NT2/D1 (cell line): ENCODE measurements around the gene ACSF2.

ENCODE experiments used
- DNase-seq: peaks from one replicate; pipeline ENCODE4 v3.0.0-alpha.2; 2011; ENCODE audit warnings: low read depth, low spot score
- H3K27me3 ChIP-seq: 2 replicates; pipeline ENCODE4 v1.6.0; 2011; ENCODE audit warnings: mild to moderate bottlenecking; ENCODE audit not compliant: insufficient read length, insufficient read depth
- H3K36me3 ChIP-seq: 2 replicates; pipeline ENCODE4 v1.6.1; 2011; ENCODE audit warnings: mild to moderate bottlenecking, low read length, mixed read lengths; ENCODE audit not compliant: insufficient read depth, insufficient read length
- H3K4me1 ChIP-seq: 2 replicates; pipeline ENCODE4 v1.5.1; 2011; ENCODE audit not compliant: insufficient read depth, insufficient read length
- H3K4me3 ChIP-seq: 2 replicates; pipeline ENCODE4 v1.5.1; 2011; ENCODE audit warnings: low read depth; ENCODE audit not compliant: insufficient read length
- H3K9ac ChIP-seq: 2 replicates; pipeline ENCODE4 v1.6.0; 2011; ENCODE audit warnings: low read depth; ENCODE audit not compliant: insufficient read length
- H3K9me3 ChIP-seq: 2 replicates; pipeline ENCODE4 v1.5.1; 2011; ENCODE audit warnings: mild to moderate bottlenecking, low read length; ENCODE audit not compliant: insufficient read depth
- SUZ12 ChIP-seq: IDR thresholded peaks from 2 replicates; pipeline ENCODE4 v1.6.1; 2011; ENCODE audit not compliant: insufficient read length, insufficient read depth; ENCODE audit errors: extremely low read depth
- YY1 ChIP-seq: IDR thresholded peaks from 2 replicates; pipeline ENCODE4 v1.6.1; 2011; ENCODE audit not compliant: insufficient read length, insufficient read depth
- ZNF274 ChIP-seq: IDR thresholded peaks from 2 replicates; pipeline ENCODE4 v1.6.1; 2011; ENCODE audit warnings: mild to moderate bottlenecking, low read depth, low read length

ACSF2 gene

GRCh38 chr17:50452630-50453300 lies 26.7 kb downstream of the ACSF2 start:
- H3K9ac ChIP-seq = no peak overlapping the region
- no peaks in the 10 kb centered on the region for H3K27me3 ChIP-seq
- no peak overlapping the region for H3K4me3 ChIP-seq
- no peaks in the 10 kb centered on the region for H3K4me1 ChIP-seq
- no peaks in the 10 kb centered on the region for H3K36me3 ChIP-seq
- no peak for DNase-seq
- TF ChIP-seq SUZ12 (no peak), YY1 (no peak), ZNF274 (no peak)
- H3K9me3 ChIP-seq = no peaks in the 10 kb centered on the region

DNA sequence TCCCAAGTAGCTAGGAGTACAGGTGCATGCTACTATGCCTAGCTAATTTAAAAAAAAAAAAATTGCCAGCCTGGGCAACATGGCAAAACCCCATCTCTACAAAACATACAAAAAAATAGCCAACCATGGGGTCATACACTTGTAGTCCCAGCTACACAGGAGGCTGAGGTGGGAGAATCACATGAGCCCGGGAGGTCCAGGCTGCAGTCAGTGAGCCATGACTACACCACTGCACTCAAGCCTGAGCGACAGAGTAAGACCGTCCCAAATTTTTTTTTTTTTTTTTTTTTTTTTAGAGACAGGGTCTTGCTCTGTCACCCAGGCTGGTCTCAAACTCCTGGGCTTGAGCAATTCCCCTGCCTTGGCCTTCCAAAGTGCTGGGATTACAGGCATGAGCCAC lies 27.9 kb downstream of the ACSF2 start:
- Histone ChIP-seq H3K9ac (no peak overlapping the region), H3K4me1 (no peaks in the 10 kb centered on the region), H3K9me3 (no peaks in the 10 kb centered on the region), H3K27me3 (no peaks in the 10 kb centered on the region), H3K4me3 (no peak overlapping the region), H3K36me3 (no peaks in the 10 kb centered on the region)
- no peak for DNase-seq
- TF ChIP-seq ZNF274 = no peak
- TF ChIP-seq SUZ12 = no peak
- no peak for TF ChIP-seq YY1

DNA sequence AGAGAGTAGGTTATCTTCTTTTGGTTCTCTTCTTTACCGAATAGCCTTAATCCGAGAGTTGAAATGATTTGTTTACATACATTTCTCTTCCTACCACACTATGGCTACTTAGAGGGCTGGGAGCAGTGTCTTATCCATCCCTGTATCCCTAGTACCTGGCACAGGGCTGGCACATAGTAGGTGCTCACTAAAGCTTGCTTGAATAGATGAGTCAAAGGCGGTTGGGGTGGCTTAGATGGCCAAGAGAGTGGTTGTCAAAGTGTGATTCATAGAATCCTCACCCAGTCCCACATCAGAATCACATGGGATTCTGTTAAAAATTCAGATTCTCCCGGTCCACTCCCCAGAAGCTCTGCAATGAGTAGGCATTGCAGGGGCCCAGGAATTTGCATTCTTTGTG lies 31.6 kb downstream of the ACSF2 start:
- Histone ChIP-seq H3K36me3 (no peaks in the 10 kb centered on the region), H3K27me3 (no peaks in the 10 kb centered on the region), H3K9ac (no peak overlapping the region), H3K9me3 (no peaks in the 10 kb centered on the region), H3K4me3 (no peak overlapping the region), H3K4me1 (no peaks in the 10 kb centered on the region)
- TF ChIP-seq ZNF274 = no peak
- no peak for TF ChIP-seq SUZ12
- no peak for TF ChIP-seq YY1
- no peak for DNase-seq

DNA sequence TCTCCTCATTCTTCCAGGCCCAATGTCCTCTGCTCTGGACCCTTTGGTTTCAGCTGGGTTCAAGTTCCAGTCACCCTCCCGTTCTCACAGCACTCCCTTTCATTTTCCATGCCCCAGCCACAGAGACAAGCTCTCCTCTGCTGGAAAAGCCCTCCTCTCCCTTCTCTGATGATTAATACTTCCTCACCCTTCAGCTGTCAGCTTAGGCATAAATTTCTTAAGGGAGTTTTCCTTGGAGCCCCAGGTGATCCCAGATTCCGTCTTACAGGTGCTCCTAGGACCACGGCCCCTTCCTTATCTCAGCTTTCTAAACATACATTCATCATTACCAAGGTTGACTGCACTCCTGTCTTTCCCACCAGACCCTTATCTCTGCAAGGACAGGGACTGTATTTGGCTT lies 32.3 kb downstream of the ACSF2 start:
- no peaks in the 10 kb centered on the region for H3K9me3 ChIP-seq
- H3K27me3 ChIP-seq = no peaks in the 10 kb centered on the region
- H3K36me3 ChIP-seq = no peaks in the 10 kb centered on the region
- DNase-seq = no peak
- H3K9ac ChIP-seq = no peak overlapping the region
- no peaks in the 10 kb centered on the region for H3K4me1 ChIP-seq
- no peak for TF ChIP-seq ZNF274
- no peak for TF ChIP-seq YY1
- no peak for TF ChIP-seq SUZ12
- no peak overlapping the region for H3K4me3 ChIP-seq

- Histone ChIP-seq H3K27me3 (no peaks in the 10 kb centered on the region), H3K9ac (no peak overlapping the region), H3K4me1 (no peaks in the 10 kb centered on the region), H3K36me3 (no peaks in the 10 kb centered on the region), H3K9me3 (no peaks in the 10 kb centered on the region), H3K4me3 (no peak overlapping the region)
- DNase-seq = no peak
- TF ChIP-seq SUZ12 = no peak
These were observed 33.0 kb downstream of the ACSF2 start for GRCh38 chr17:50458701-50459676.

- no peaks in the 10 kb centered on the region for H3K9me3 ChIP-seq
- TF ChIP-seq SUZ12 = no peak
- no peak for TF ChIP-seq YY1
- TF ChIP-seq ZNF274 = no peak
- no peaks in the 10 kb centered on the region for H3K36me3 ChIP-seq
- H3K4me1 ChIP-seq = no peaks in the 10 kb centered on the region
- no peak for DNase-seq
- no peak overlapping the region for H3K4me3 ChIP-seq
- no peak overlapping the region for H3K9ac ChIP-seq
- H3K27me3 ChIP-seq = no peaks in the 10 kb centered on the region
These were observed 33.7 kb downstream of the ACSF2 start for GRCh38 chr17:50459756-50460155.

- H3K4me1 ChIP-seq = no peaks in the 10 kb centered on the region
- H3K4me3 ChIP-seq = no peak overlapping the region
- TF ChIP-seq ZNF274 (no peak), SUZ12 (no peak), YY1 (no peak)
- H3K27me3 ChIP-seq = no peaks in the 10 kb centered on the region
- no peak for DNase-seq
- no peaks in the 10 kb centered on the region for H3K36me3 ChIP-seq
- H3K9me3 ChIP-seq = no peaks in the 10 kb centered on the region
- no peak overlapping the region for H3K9ac ChIP-seq
These were observed 35.0 kb downstream of the ACSF2 start for GRCh38 chr17:50460831-50461526.
